Large intestine (tissue), 3 donors: ENCODE measurements around the gene CD96. TPM values are rescaled to one million over a fixed set of nuclear protein-coding genes. Genes with fewer than 3 reads are reported as not detected.

Experiments
- DNase-seq, 2 donors: peaks; one replicate each; pipeline versions ENCODE4 v3.0.0 to v3.0.0-alpha.2; 2013
- H3K27ac ChIP-seq: one replicate; pipeline ENCODE4 v1.5.1; 2013; ENCODE audit warnings: low read length
- H3K27me3 ChIP-seq: 2 replicates; pipeline ENCODE4 v1.6.1; 2013; ENCODE audit warnings: low read length; ENCODE audit not compliant: control insufficient read depth, insufficient read depth
- H3K36me3 ChIP-seq: 2 replicates; pipeline ENCODE4 v1.6.1; 2013; ENCODE audit warnings: low read length; ENCODE audit not compliant: control insufficient read depth, insufficient read depth
- H3K4me1 ChIP-seq: one replicate; pipeline ENCODE4 v1.6.1; 2013; ENCODE audit warnings: low read length; ENCODE audit not compliant: control insufficient read depth, insufficient read depth
- H3K4me3 ChIP-seq: one replicate; pipeline ENCODE4 v1.5.1; 2013; ENCODE audit warnings: low read length
- H3K9me3 ChIP-seq: one replicate; pipeline ENCODE4 v1.6.1; 2013; ENCODE audit warnings: mild to moderate bottlenecking, low read depth, low read length, moderate library complexity; ENCODE audit not compliant: control insufficient read depth
- WGBS: methylation state at CpG from one replicate; pipeline ENCODE4 v1.1.5; 2013; ENCODE audit warnings: low lambda C conversion rate; ENCODE audit not compliant: insufficient coverage; 5-methylcytosine and 5-hydroxymethylcytosine counted together
- polyA plus RNA-seq: library from polyadenylated mRNA; unstranded; fragments of 120-200 nt; gene quantifications from one replicate; pipeline ENCODE4 v1.2.1, GENCODE V29; 2013

CD96 gene
- polyA plus RNA-seq, 1 donor: 4.1 TPM

DNA sequence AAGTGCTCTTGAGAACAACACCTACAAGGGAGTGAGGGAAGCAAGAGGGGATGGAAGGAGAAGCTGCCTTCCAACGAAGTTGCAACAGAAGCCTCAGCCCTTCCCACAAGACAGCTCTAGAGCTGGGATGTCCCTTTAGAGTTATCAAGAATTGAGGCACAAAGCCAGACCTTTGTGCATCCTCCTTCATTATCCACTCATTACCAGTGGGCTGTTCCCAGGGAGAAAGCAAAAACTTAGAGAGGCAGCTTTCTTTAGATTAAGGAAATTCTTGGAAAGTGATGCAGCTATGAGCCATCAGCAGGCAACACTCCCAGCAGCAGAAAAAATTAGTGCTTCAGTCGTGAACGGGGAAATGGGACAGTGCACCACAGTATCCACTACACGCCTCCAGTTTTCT, 10.6 kb upstream of the CD96 start:
- no CpG with 5 or more reads among the region's 4 CpGs for WGBS
- Histone ChIP-seq H3K36me3 (no peaks in the 10 kb centered on the region), H3K4me1 (no peaks in the 10 kb centered on the region), H3K27me3 (no peaks in the 10 kb centered on the region), H3K4me3 (no peak overlapping the region), H3K9me3 (no peaks in the 10 kb centered on the region), H3K27ac (no peak overlapping the region)
- DNase-seq: no peak

DNA sequence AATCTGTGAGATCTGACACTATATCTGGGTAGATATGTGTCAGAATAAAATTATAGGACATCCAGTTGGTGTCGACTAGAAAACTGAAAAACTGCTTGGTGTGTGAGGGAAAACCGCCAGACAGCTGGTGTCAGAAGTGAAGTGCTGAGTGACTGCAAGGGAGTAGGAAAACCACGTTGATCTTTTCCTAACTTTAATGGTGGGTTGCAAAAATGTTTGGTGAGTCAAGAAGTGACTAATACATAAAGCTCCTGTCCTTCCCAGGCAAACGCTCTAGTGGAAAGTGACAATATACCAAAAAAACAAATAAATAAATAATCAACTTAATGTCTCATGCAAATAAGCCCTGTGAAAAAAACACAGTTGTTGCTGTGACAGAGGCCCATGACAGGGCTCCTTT, 7.3 kb upstream of the CD96 start:
- Histone ChIP-seq H3K36me3 (no peaks in the 10 kb centered on the region), H3K4me3 (no peak overlapping the region), H3K9me3 (no peaks in the 10 kb centered on the region), H3K27ac (no peak overlapping the region), H3K4me1 (peaks cover 2% of the 10 kb centered on the region), H3K27me3 (no peaks in the 10 kb centered on the region)
- no peak for DNase-seq
- WGBS: 100% methylated on average over 2 of the region's 4 CpGs

DNA sequence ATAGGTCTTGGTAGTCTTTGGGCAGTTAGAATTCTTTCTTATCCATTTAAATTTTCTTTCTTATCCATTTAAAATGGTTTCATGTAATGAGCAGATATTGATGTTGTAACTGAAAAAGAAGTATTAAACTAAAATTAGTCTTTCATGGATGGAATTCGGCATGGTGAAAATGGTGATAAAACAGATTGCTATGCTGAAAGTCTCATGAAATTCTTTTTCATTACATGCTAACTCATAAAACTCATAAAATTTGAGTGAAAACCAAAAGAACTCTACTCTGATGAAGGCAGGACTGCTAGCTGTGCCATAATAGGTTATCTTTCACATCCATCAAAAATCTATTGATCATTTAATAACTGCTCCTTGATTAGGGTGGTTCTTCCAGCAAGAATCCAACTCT, 3.9 kb upstream of the CD96 start:
- Histone ChIP-seq H3K4me1 (peaks cover 2% of the 10 kb centered on the region), H3K27ac (no peak overlapping the region), H3K9me3 (no peaks in the 10 kb centered on the region), H3K36me3 (no peaks in the 10 kb centered on the region), H3K27me3 (no peaks in the 10 kb centered on the region), H3K4me3 (no peak overlapping the region)
- DNase-seq: no peak
- WGBS: 100% methylated on average over 1 of the region's 1 CpG

DNA sequence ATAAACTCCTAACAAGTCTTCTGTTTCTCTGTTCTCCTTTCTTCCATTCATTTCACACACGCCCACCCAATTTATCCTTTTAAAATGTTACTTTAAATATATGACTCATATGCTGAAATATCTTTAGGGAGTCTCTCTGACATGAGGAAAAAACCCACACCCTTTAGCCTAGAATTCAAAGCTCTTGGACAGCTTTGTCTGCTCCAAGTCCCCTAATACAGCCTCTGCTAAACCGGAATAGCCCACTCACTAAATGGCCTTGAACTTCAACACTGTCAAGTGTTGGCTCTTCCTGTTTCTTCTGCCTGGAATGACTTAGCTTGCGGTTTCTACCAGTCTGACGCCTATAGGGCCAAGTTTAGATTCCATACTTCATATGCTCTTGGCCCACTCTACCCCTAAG, 3.3 kb upstream of the CD96 start:
- no peaks in the 10 kb centered on the region for H3K36me3 ChIP-seq
- no peaks in the 10 kb centered on the region for H3K27me3 ChIP-seq
- H3K4me1 ChIP-seq: peaks cover 2% of the 10 kb centered on the region
- no peak overlapping the region for H3K27ac ChIP-seq
- DNase-seq: no peak
- no peak overlapping the region for H3K4me3 ChIP-seq
- 0% methylated on average over 1 of the region's 4 CpGs for WGBS
- no peaks in the 10 kb centered on the region for H3K9me3 ChIP-seq

DNA sequence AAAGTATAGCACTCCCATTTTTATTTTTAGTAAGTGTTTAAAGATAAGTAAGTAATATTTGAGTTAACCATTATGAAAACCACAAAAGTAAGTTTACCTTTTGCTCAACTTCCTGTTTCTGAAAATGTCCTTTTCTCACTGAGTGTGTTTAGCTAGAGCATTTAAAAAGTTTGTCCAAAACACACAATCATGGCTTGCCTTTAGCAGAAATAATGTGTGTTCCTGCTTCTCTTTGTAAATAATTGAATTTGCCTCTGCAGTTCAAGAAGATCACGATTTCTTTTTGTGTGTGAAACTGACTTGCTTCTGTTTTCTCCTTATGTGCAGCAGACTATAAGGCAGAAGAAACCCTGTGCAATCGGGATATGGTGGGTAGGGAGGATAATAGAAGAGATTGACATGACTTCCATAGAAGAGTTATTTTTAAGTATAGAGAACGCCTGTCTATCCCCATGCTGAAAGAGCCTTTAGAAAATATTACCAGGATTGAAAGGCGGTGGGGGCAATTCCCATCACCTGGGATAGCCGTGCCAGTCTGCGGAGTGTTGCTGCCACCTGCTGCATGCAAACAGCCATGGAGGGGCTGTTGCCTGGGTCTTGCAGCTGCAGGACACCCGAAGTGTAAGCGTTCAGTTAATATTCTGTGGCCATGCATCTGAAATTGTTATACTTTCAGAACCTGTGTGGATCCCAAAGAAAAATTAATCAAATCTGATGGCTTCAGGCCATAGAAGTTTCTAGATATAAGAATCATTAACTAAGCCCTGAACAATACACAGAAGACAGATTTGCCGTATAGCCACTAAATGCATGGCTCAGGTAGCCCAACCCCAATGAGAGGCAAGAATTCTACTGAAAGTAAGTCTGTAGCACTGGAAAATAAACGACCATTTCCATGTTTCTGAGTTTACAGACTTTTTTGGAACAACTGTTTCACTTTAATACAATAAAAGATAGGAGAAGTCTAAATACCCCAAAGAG, 2.4 kb upstream of the CD96 start:
- Histone ChIP-seq H3K27me3 (no peaks in the 10 kb centered on the region), H3K27ac (no peak overlapping the region), H3K4me1 (peaks cover 2% of the 10 kb centered on the region), H3K9me3 (no peaks in the 10 kb centered on the region), H3K4me3 (no peak overlapping the region), H3K36me3 (no peaks in the 10 kb centered on the region)
- peak; percentile 40 to 53 for DNase-seq
- 40% methylated on average over 2 of the region's 10 CpGs for WGBS

DNA sequence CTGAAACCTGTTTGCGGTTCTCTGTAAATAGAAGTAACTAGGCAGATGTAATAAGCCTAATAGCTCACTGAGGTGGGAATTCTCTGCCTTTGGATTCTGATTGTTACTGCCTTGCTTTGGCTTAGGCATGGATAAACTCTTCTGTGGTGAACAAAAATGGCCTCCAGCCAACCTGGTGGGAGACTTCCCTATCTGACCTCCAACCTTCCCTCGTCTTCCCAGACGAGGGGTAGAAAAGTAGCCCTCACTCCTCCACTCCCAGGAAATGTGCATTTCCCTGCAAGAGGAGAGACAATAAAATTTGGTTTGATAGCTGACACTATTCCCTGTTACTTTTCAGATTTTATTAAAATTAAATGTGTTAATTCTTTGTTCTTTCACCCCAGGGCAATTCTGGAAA, 606 bp upstream of the CD96 start:
- no peak for DNase-seq
- Histone ChIP-seq H3K27me3 (no peaks in the 10 kb centered on the region), H3K4me1 (peaks cover 2% of the 10 kb centered on the region), H3K9me3 (no peaks in the 10 kb centered on the region), H3K4me3 (no peak overlapping the region), H3K27ac (no peak overlapping the region), H3K36me3 (no peaks in the 10 kb centered on the region)
- no CpG with 5 or more reads among the region's 3 CpGs for WGBS

DNA sequence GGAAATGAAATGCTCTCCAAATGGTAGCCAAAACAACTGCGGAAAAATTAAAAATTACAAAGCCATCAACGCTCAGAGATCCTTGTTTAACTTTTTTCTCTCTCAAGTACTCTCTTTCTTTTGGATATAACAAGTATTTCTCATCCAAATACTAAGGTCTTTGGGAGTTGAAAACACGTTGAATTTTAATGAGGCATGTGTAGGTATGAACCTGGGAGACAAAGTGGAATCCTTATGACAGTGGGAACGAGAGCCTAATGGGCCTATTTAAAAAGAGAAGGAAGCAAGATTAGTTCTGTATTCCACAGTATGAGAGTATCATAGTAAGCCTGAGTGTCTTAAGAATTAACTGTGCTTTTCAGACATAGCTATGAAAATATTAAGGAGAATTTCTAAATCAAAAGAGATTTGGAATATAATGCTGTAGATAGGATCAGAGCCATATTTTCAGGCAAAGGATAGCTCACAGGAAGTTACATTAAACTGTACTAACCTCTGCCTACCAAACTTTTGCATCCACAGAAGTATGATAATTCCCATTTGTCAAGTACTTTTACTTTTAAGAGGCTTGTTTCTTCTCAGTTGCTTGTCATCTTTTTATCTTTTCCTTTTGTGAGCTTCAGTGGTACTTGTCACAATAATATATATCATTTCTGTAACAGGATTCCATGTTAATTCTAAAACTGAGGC, 759 bp downstream of the CD96 start:
- Histone ChIP-seq H3K27me3 (no peaks in the 10 kb centered on the region), H3K27ac (no peak overlapping the region), H3K9me3 (no peaks in the 10 kb centered on the region), H3K4me3 (no peak overlapping the region), H3K36me3 (no peaks in the 10 kb centered on the region), H3K4me1 (peaks cover 2% of the 10 kb centered on the region)
- DNase-seq: no peak
- 88% methylated on average over 4 of the region's 4 CpGs for WGBS

DNA sequence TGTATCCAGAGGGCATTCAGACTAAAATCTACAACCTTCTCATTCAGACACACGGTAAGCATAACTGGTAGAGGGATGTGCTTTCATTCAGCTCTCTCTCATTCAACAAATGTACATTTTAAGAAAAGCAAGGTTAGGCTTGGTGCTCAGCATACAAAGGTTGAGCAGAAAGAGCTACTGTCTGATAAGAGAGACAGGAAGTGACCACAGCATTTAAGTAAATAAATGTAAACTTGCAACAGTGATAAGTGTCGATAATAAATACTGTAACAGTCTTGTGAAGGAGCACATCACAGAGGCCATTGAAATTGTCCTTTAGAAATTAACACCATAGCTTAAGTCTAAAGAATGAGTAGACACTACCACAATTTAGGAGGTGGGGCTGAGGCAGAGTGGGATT, 3.4 kb downstream of the CD96 start:
- Histone ChIP-seq H3K27ac (no peak overlapping the region), H3K4me3 (no peak overlapping the region), H3K4me1 (no peaks in the 10 kb centered on the region), H3K27me3 (no peaks in the 10 kb centered on the region), H3K36me3 (no peaks in the 10 kb centered on the region), H3K9me3 (no peaks in the 10 kb centered on the region)
- DNase-seq: peak in 1 of 2 donors; percentile 29
- 50% methylated on average over 2 of the region's 2 CpGs for WGBS

DNA sequence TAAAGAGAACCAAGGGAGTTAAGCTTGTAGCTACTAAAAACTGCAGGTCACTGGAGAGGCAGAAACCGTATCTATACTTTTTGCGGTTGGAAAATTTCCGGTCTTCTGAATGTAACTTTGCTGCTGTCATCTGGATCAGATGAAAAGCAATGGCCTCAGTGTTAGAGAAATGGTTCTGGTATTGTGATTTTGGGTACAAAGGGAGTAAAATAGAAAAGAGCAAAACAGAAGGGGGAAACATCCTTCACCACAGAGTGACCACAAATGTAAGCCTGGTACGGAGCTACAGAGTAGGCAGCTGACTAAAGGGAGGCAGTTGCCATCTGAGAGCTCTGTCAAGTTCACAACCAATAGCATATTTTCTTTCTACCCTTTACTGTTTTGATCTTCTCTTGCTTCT, 5.6 kb downstream of the CD96 start:
- DNase-seq: no peak
- no CpG with 5 or more reads among the region's 4 CpGs for WGBS
- Histone ChIP-seq H3K9me3 (no peaks in the 10 kb centered on the region), H3K36me3 (no peaks in the 10 kb centered on the region), H3K4me1 (no peaks in the 10 kb centered on the region), H3K27me3 (peaks cover 2% of the 10 kb centered on the region), H3K27ac (no peak overlapping the region), H3K4me3 (no peak overlapping the region)

DNA sequence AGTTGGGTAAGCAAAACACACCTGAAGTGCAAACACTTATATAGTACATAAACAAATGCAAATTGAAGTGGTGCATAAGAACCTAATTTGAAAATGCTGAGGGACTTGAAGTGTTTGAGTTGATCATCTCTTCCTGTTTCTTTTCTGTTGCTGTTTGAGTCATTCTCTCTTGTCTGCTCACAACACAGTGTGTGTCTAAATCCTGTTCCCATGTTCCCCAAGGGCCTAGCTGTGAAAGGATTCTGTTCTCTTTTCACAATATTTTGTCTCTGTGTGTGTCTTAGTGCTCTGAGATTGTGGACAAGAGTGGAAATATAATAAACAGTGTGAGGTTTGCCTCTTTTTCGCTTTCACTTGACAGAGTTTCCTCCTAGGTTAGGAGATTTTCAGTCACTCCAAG, 6.1 kb downstream of the CD96 start:
- WGBS: no CpG with 5 or more reads among the region's 1 CpG
- Histone ChIP-seq H3K4me3 (no peak overlapping the region), H3K27ac (no peak overlapping the region), H3K4me1 (no peaks in the 10 kb centered on the region), H3K36me3 (no peaks in the 10 kb centered on the region), H3K9me3 (no peaks in the 10 kb centered on the region), H3K27me3 (peaks cover 2% of the 10 kb centered on the region)
- no peak for DNase-seq
